HG03159 (cell line): Measurements from ENCODE around the gene GOLIM4.

Source experiments
- ATAC-seq: cut with Tn5 transposase; IDR thresholded peaks from one replicate; pipeline ENCODE4 v1.9.1; 2021; ENCODE audit warnings: mild to moderate bottlenecking, moderate library complexity; ENCODE audit not compliant: unreplicated experiment

Gene GOLIM4

GRCh38 chr3:168100777-168101492 lies 5.2 kb upstream of the GOLIM4 start:
- ATAC-seq, result no peak

- ATAC-seq, result no peak
These were observed 1.7 kb upstream of the GOLIM4 start for GRCh38 chr3:168097381-168097780.

- ATAC-seq, result peak; percentile 8
These were observed 507 bp upstream of the GOLIM4 start for GRCh38 chr3:168096210-168096652.

GRCh38 chr3:168094877-168095610 lies 680 bp downstream of the GOLIM4 start:
- ATAC-seq, result peak; percentile 44

GRCh38 chr3:168094580-168094876 lies 1.2 kb downstream of the GOLIM4 start:
- ATAC-seq, result no peak

- no peak for ATAC-seq
These were observed 1.9 kb downstream of the GOLIM4 start for GRCh38 chr3:168093790-168094189.

- no peak for ATAC-seq
These were observed 2.5 kb downstream of the GOLIM4 start for GRCh38 chr3:168093229-168093628.

- no peak for ATAC-seq
These were observed 3.8 kb downstream of the GOLIM4 start for GRCh38 chr3:168091941-168092340.

- ATAC-seq, result no peak
These were observed 4.3 kb downstream of the GOLIM4 start for GRCh38 chr3:168091302-168091858.

- no peak for ATAC-seq
These were observed 5.2 kb downstream of the GOLIM4 start for GRCh38 chr3:168090306-168091085.

- no peak for ATAC-seq
These were observed 6.4 kb downstream of the GOLIM4 start for GRCh38 chr3:168089179-168089771.

GRCh38 chr3:168088106-168088720 lies 7.5 kb downstream of the GOLIM4 start:
- ATAC-seq, result peak; percentile 78

- ATAC-seq, result no peak
These were observed 8.2 kb downstream of the GOLIM4 start for GRCh38 chr3:168087539-168087938.

GRCh38 chr3:168086541-168087260 lies 9.0 kb downstream of the GOLIM4 start:
- ATAC-seq, result no peak

- ATAC-seq, result peak; percentile 54
These were observed 10.1 kb downstream of the GOLIM4 start for GRCh38 chr3:168085491-168086119.

- no peak for ATAC-seq
These were observed 11.8 kb downstream of the GOLIM4 start for GRCh38 chr3:168083906-168084305.

- ATAC-seq, result no peak
These were observed 13.9 kb downstream of the GOLIM4 start for GRCh38 chr3:168081856-168082255.

GRCh38 chr3:168081171-168081771 lies 14.5 kb downstream of the GOLIM4 start:
- no peak for ATAC-seq
